DMS 273 (cell line): ENCODE measurements around the gene PIAS2.
"Not testable (repeated sequence)": the region's sequence is repeated elsewhere in the genome, so short reads cannot be mapped to it uniquely, and the experiment has no call there.

Experiments
- DNase-seq: peaks from one replicate; lab custom pipeline; 2025; ENCODE audit not compliant: unreplicated experiment; lab: John Stamatoyannopoulos, UW

Gene PIAS2

DNA sequence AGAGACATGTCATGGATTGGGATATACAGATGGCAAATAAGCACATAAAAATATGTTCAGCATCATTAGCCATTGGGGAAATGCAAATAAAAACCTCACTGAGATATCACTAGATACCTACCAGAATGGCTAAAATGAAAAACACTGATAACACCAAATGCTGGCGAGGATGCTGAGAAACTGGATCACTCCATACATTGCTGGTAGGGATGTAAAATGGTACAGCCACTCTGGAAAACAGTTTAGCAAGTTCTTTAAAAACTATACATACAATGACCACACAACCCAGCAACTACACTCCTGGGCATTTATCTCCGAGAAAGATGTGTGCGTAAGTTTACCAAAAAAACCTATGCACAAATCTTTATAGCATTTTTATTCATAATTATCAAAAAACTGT, 13.9 kb downstream of the PIAS2 start:
- no peak for DNase-seq

DNA sequence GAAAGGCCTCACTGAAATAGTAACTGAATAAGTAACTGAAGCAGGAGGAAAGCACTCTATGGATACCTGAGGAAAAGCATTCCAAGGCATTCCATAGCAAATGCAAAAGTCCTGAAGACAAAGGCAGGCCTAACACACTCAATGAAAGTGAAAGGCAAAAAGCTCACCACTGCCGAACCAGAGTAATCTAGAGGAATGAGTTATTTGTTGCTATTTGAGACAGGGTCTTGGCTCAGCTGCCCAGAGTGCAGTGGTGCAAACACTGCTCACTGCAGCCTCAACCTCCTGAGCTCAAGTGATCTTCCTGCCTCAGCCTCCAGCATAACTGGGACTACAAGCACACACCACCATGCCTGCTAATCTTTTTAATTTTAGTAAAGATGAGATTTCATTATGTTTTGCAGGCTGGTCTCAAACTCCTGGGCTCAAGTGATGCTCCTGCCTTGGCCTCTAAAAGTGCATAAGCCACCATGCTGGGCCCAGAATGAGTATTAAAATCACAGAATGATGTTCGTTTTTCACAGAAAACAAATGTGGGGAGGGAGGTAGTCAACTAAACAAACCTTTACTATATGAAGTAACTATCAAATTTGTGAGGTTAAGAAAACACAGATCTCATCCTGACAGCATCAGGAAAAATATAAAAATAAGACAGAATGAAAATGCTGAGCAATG, 17.9 kb downstream of the PIAS2 start:
- no peak for DNase-seq

DNA sequence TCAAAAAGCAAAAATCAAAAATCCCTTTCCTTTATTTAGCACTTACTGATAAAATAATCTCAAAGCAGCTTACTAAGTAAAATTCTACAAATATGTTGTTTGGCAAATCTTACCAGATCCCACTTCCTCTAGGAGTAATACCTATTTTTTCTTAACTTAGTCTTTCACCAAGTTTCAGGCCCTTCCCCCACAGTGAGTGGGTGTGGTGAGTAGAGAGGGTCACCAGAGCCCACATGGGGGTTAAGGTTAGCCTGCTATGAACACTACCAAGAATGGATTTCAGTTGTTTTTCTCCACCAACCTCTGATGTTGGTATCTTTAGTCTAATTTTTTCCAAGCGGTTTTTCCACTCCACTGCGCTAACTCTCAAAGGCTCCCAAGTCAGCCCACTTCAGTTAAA, 23.2 kb downstream of the PIAS2 start:
- DNase-seq = no peak

DNA sequence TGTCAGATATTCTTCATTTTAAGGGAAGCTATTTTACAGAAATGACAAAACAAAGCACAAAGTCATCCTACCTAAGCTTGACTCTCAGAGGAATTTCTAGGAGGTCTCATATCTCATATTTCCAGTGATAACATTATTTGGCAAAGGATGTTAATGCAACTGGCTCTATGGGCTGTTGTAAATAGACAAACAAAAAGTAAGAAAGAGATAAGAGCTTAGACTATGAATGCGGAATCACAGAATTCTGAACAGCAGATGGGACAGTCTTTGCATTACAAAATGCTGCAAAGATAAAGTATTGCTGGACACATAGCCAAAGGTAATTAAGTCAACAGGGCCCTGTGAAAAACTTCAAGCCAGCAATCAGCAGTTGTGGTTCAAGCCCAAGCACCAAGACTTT, 23.9 kb downstream of the PIAS2 start:
- no peak for DNase-seq

DNA sequence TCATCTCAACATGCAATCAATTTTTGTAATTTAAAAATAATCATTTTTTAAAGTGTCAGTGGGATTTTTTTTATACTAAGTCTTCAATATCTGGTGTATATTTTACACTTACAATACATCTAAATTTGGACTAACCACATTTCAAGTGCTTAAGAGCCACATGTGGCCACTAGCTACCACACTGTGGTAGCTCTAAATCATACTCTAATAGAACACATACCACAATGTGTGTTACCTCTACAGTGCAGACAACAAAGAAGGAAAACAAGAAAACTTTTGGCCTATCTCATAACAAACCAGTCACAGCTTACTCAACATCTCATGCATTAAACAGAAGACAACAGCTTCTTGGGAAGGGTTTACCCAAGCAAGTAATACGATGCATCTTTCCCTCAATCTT, 24.5 kb downstream of the PIAS2 start:
- DNase-seq = no peak

DNA sequence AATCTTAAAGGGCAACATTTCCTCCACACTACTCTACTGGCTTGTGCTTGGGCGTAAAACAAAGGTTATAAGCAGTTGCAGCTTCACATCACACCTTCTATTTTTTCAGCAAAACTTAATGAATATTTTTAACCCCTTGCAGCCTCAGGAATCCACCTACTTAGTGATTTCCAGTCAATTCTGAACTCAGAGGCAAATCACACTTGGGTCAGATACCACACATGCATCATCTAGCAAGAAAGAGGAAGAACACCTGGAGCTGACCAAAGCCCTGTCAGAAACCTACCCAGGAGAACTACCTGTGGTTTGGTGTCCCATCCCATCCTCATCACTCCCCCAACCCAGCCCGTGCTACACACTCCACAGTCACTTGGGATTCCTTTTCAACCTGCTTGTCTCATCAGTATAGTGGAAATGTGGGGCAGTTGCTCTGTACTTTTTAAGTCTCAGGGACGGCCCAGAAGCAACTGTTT, 25.5 kb downstream of the PIAS2 start:
- DNase-seq = no peak

DNA sequence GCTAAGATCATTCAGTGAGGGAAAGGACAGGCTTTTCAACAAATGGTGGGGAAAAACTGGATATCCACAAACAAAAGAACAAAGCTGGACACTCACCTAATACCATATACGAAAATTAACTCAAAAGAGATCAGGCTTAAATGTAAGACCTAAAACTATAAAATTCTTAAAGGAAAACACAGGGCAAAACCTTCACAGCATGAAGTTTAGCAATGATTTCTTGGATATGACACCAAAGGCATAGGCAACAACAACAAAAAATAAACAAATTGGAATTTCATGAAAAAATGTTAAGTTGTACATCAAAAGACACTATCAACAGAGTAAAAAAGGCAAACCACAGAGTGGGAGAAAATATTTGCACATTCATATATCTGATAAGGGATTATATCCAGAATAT, 28.3 kb downstream of the PIAS2 start:
- DNase-seq = no peak

DNA sequence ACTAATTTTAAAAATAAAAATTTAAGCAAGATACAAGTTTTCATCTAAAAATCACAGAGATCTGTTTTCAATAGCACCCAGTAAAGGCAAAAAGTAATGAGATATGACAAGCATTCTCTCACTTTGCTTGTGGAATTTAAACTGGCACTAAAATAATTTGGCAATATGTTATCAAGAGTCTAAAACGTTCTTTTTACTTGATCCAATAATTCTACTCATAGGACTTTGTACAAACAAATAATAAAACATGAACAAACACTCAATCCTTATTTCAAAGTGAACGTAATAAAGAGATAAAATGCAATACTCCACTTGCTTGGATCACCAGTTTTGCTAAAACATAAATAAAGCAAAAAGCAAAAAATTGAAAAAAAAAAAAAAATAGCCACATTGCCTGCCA, 30.4 kb downstream of the PIAS2 start:
- no peak for DNase-seq

DNA sequence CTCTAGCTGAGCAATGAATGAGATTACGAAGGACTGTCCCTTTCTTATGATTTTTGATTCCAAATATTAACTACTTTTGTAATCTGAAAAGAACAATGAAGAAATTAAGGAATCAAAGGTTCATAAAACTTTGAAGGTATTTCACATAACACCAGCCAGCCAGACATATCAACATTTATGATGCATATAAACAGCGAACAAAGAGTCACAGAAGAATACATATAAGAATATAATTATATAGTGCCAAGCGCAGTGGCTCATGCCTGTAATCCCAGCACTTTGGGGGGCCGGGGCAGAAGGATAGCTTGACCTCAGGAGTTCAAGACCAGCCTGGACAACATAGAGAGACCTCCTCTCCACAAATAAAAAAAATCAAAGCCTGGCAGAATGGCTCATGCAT, 34.1 kb downstream of the PIAS2 start:
- no peak for DNase-seq

DNA sequence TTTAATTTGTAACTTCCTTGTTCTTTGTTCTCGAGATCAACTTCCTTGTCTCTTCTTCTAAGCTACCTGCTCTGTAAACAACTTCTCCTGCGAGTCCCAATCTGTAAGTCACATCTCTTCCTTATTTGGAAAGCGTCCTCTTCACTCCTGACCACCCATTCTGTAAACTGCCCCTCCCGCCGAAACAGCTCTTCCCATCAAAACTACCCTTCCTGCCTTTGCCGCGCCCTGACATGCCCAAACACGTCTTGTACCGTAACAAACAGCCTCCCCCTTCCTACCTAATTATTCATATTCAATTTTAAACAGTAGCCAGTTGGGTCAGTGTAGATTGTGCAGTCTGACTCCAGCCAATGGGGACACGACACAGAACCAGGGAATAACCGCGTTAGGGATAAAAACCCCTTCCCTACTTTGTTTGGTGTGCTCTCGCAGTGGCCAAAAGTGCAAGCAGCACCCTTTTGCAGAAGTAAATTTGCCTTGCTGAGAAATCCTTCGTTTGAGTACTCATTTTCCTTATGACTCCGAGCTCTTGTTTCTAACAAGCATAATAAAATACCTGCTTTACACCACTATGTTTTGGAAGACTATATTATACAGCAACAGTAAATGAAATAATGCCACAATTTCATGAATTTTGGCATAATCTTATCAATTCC, 39.8 kb downstream of the PIAS2 start:
- no peak for DNase-seq

DNA sequence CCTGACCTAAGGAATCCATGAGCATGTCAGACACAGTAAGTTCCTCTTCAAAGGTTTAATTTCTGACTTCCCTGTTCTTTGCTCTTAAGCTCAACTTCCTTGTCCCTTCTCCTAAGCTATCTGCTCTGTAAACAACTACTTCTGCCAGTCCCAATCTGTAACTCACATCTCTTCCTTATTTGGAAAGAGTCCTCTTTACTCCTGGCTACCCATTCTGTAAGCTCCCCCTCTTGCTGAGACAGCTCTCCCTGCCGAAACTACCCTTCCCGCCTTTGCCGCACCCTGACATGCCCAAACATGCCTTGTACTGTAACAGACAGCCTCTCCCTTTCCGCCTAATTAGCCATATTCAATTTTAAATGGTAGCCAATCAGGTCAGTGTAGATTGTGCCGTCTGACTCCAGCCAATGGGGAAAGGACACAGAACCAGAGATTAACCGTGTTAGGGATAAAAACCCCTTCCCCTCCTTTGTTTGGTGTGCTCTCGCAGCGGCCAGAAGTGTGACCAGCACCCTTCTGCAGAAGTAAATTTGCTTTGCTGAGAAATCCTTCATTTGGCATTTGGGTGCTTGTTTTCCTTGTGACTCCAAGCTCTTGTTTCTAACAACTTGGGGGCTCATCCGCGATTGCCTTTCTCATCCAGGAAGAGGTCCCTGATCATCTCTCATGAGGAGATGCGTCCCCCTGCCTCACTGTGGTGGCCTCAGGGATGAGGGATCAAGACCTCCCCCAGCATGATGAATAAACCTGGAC, 49.0 kb downstream of the PIAS2 start:
- DNase-seq = peak; percentile 16

DNA sequence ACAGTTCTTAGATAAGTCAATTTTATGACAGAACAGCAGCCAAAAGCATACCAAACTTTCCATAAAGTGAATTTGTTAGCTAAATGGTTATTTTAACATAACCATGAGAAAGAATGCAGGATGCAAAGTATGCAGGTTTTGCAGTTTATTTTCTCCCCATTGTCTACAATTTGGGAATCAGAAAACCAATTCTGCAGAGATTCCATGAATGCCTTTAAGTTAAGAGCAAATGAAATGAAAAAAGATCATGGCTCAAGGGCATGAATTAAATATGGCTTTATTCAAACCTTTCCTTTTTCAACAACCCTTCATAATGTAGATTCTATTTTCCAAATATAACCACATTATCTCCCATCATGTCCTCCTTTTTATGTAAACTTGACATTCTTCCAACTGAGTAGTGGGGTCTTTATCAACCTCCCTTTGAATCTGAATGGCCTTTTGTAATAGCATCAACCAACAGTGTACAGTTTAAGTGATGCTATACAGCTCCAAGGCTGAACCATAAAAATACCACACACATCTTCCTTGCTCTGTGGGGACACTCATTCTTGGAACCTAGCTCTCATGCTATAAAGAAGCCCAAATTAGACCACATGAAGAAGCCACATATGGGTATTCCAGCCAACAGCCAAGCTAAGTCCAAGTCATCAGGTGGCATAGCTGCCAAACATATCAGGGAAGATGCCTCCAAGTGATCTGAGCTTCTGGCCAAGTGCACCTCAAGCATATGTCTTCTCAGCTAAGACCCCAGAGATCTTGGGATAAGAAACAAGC, 49.8 kb downstream of the PIAS2 start:
- DNase-seq = no peak

DNA sequence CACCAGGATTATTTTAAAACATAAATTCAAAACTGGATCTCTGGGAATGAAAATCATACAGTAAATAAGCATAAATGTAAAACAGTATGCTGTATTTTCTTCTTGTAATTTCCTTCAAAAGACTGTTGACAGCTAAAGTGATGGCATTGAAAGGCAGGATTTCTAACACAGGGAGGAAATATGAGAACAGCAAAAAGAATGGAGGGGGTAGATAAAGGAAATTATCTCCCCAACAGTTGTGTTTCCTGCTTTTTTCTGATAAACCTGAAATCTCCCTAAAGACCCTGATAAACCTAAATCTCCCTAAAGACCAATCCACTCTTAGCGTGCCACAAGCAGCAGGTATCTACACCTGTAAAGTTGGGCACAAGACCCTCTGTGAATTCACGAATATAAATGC, 50.8 kb downstream of the PIAS2 start:
- DNase-seq = no peak

DNA sequence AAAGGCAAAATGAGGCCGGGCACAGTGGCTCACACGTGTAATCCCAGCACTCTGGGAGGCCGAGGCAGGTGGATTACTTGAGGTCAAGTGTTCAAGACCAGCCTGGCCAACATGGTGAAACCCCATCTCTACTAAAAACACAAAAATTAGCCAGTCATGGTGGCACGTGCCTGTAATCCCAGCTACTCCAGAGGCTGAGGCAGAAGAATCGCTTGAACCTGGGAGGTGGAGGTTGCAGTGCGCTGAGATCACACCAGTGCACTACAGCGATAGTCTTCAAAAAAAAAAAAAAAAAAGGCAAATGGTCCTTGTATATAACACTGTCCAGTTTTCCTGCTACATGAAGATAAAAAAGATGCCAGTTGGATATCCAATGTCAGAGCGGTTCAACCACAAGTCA, 52.1 kb downstream of the PIAS2 start:
- not testable (repeated sequence) for DNase-seq

DNA sequence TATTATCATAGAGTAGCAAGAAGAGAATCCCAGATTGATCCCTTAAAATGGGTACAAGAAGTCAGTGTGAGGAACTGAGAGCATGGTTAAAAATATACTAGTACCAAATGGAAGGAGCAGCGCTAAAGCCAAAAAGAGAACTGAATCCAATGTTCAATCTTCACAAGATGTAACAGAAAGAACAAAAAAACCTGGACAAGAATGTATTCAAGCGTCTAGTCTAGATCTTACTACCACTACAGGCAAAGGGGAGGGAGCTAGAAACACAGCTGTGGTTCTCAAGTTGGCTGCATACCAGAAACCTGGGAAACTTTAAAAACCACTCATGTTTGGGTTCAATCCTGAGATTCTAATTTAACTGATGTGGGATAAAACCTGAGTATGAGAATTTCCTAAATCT, 57.5 kb downstream of the PIAS2 start:
- DNase-seq = no peak

DNA sequence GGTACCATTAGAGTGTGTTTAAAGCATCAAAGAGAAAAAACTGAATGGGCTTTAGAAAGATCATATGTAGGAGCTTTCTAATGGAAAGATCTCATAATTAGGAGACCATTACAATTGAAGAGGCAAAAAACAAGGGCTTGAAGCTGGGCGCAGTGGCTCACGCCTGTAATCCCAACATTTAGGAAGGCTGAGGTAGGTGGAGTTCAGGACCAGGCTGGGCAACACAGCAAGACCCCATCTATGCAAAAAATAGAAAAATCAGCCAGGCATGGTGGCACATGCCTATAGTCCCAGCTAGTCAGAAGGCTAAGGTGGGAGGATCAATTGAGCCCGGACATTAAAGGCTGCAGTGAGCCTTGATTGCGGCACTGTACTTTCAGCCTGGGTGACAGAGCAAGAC, 59.0 kb downstream of the PIAS2 start:
- DNase-seq = no peak

DNA sequence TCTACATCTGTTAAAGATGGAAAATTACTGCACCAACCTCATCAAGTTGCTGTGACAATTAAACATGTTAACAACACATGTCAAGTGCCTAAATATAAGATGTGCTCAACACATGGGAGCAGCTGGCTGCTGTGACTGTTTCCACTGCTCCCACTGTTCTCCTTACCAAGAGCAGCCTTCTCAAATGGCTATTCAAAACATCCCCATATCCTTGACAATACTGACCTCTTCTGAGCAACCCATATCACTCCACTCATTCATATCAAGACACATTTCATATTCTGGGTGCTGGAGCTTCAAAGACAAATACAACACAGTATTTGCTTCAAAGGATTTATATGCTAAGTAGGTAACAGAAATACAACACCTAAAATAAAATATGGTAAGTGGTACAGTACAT, 60.3 kb downstream of the PIAS2 start:
- peak; percentile 20 for DNase-seq

DNA sequence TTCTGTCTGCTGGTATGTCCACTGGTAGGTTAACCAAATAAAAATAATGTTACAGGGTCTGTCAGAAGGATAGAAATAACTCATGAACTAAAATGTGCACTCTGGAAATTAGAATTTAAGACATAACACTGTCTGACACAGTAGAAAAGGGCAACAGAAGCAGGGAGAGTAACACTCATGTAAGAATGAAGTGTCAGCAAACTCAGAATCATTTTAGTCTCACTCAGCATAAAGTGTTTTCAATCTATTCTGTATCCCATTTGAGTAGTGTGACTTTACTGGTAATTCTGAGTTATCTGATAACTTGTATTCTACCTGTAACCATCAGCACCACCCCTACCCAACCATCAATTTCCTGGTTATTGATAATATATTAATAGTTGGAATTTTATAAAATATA, 68.3 kb downstream of the PIAS2 start:
- no peak for DNase-seq

DNA sequence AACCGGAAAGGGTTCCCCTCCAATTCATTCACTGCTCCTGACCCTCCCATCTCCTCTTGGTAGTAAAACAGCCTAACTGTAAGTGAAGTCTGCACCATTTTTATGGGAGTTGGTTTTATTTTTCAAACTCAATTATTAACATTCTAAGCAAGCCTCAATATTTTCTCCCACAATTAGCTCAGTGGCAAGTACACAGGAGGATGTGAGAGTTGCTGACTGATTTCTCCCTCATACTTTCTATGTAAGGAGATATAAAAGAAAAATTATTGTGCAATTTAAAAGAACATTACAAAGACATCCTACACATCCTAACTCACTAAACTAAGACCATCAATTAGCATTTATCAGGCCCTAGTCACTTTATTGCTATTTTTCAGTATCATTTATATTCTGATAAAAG, 73.9 kb downstream of the PIAS2 start:
- no peak for DNase-seq

DNA sequence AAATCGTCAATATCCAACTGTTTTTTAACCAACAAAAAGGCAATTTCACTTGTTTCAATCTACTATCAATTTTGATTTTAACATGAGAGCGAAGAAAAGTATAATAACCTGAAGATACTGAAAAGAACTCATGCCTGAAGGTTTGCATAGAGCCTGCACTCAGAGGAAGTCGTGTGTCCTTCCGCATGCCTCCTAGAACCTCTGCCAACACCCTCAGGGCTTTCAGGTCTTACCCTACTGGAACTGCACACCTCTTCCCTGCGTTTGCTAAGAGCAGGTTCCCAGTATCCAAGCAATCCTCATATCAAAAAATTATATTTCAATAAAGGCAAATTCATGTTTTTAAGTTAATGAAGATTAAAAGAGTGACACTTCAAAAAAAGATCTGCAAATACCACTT, 74.7 kb downstream of the PIAS2 start:
- no peak for DNase-seq

DNA sequence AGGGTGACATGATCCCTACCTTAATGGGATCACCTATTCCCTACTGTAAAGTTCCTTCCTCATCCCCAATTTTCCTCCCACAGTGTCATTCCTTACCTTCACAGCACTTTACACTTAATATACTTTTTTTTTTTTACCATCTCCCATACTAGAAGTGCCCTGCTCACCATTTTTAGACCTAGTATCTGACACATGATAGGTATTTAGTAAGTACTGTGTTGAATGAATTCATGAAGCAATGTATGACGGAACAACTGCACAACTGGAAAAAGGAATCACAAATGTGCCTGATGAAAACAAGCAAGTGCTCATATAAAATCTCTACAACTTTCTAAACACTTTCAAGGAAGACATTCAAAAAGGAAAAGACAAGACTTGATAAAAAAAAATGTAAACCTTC, 83.4 kb downstream of the PIAS2 start:
- no peak for DNase-seq

DNA sequence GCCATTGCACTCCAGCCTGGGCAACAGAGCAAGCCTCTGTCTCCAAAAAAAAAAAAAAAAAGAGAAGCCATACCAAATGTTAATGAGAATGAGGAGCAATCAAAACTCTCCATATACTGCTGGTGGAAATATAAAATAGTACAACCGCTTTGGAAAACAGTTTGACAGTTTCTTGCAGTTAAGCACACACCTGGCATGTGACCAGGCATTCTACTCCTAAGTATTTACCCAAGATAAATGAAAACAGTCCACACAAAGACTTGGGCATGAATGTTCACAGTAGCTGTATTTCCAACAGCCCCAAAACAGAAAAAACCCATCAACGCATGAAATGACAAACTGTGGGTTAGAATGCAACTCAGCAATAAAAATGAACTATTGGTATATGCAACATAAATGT, 84.5 kb downstream of the PIAS2 start:
- DNase-seq = no peak
